ENCODE data around the gene PHLDB2. TPM values are rescaled to one million over a fixed set of nuclear protein-coding genes. Genes with fewer than 3 reads are reported as not detected.

PHLDB2 gene
- total and polyA plus RNA-seq, 2 of the 4 experiments (the other 2 are of a cell fraction): 10.6 to 28.7 TPM

DNA sequence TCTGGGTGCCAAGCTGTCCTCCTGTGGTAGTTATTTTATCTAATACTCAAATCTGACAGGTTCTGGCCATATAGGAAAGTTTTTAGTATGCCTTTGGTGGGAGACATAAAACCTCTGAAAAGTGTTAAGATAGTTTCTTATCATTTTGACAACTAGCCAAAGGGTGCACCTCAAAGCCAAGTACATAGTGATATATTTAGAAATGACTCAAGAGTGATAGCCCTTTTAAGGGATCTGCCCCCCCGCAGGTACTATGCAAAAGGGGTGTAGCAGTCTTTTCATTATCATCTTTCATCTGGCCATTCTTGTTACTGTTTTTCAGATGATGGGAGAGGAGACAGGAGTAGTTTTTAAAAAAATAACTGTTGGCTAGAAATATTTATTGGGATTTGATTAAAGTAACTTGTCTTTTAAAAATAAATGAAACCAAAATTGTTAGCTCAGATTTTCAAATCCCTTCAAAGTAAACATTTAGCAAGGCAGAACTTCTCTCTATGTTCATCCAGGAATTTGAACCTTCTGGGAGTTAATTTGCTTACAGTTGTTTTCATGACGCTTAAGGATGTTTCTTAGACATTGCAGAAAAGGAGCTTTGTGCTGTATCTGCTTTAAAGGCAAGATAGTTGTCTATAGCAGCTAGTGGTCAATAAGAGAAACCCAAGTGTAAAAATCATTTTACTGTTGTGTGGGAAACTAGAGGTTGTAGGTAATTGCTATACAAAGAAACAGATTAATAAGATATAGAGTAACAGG is 5.1 kb downstream of the PHLDB2 start:
- H3K36me3 ChIP-seq (ENCODE audit: control insufficient read depth, insufficient read depth, low read length): no peaks in the 10 kb centered on the region
- in situ Hi-C loops (cut with MboI; ENCODE audit: low sequenced_read_pairs) (loop anchor here (5.0 to 25.0 kb wide), 2 partner anchors 147 to 277 kb away; partner anchors contain the start of gene ZBED2), dilution Hi-C loops (cut with HindIII; ENCODE audit: low sequenced_read_pairs, unreplicated experiment) (no loop called here), intact Hi-C loops (cut with micrococcal nuclease) (loop anchor here (1.0 to 5.0 kb wide), 3 partner anchors 127 to 287 kb away; no protein-coding TSS in a partner anchor)
- H3K14ac ChIP-seq (replicated peaks; ENCODE audit: low read depth, low read length): no peak overlapping the region
- H2BK15ac ChIP-seq (ENCODE audit: low read depth, low read length): no peak overlapping the region
- ChIA-PET CTCF (interaction anchor here (0.5 to 3.7 kb wide), 10 partner anchors 11 to 186 kb away, joined by 3 to 20 read pairs (median 4); no protein-coding TSS in a partner anchor), POLR2A (ENCODE audit: unreplicated experiment) (no interaction called here)
- H4K91ac ChIP-seq (ENCODE audit: insufficient read depth, low read depth, low read length): no peak overlapping the region
- no peak overlapping the region for H3K4me2 ChIP-seq (ENCODE audit: low read depth, low read length)
- H2BK5ac ChIP-seq (ENCODE audit: low read depth, low read length, poor library complexity, severe bottlenecking): no peak overlapping the region
- no peak overlapping the region for H2BK120ac ChIP-seq (ENCODE audit: low read depth, low read length)
- H3K9me1 ChIP-seq (ENCODE audit: insufficient read depth, low read length): 0 out of 2 replicates have a peak, but pooled peaks cover 6% of the 10 kb centered on the region
- no peak overlapping the region for H2AK9ac ChIP-seq (replicated peaks; ENCODE audit: low read depth, low read length, poor library complexity)
- ATAC-seq (ENCODE audit: low read depth): no peak
- no peak overlapping the region for H3K23ac ChIP-seq (ENCODE audit: low read depth, low read length)
- no peak overlapping the region for H3K4me3 ChIP-seq (ENCODE audit: insufficient read depth, low read depth, low read length)
- WGBS, 2 experiments (ENCODE audit: extremely low coverage in 2 of 2, insufficient read length in 1 of 2): no CpG with 5 or more reads among the region's 2 CpGs
- no peak overlapping the region for H2AK5ac ChIP-seq (ENCODE audit: low read depth, low read length)
- peak; percentile 16 for DNase-seq
- no peak overlapping the region for H4K5ac ChIP-seq (ENCODE audit: low read depth, low read length)
- H4K8ac ChIP-seq (ENCODE audit: low read depth in 2 of 2, low read length in 2 of 2): no peak overlapping the region
- H3K79me1 ChIP-seq (ENCODE audit: low read depth in 1 of 2, low read length in 2 of 2): peaks cover 7 to 37% of the 10 kb centered on the region in 2 experiments; a peak in 3 of 4 replicates
- no peak overlapping the region for H2AFZ ChIP-seq (replicated peaks; ENCODE audit: low read length, poor library complexity)
- no TSS peak for BruUV-seq (replicated peaks)
- H2BK20ac ChIP-seq (ENCODE audit: low read depth, low read length): no peak overlapping the region
- no peak overlapping the region for H3K4ac ChIP-seq (ENCODE audit: low read depth, low read length)
- H3K9me3 ChIP-seq (ENCODE audit: control insufficient read depth, insufficient read depth, low read length): no peaks in the 10 kb centered on the region
- no peaks in the 10 kb centered on the region for H3K27me3 ChIP-seq (ENCODE audit: control insufficient read depth, insufficient read depth, low read length)
- H3K56ac ChIP-seq (ENCODE audit: extremely low read depth, insufficient read depth, low read length): no peak overlapping the region
- H4K20me1 ChIP-seq (ENCODE audit: insufficient read depth, low read length): no peaks in the 10 kb centered on the region; the same call in 1 of the 2 replicates
- H3K4me1 ChIP-seq (ENCODE audit: control insufficient read depth, insufficient read depth, low read length): peaks cover 5% of the 10 kb centered on the region
- H3K27ac ChIP-seq (ENCODE audit: insufficient read depth, low read length): no peak overlapping the region
- no peak for TF ChIP-seq MXI1 (IDR thresholded peaks at IDR 0.05; ENCODE audit: borderline replicate concordance, low read depth, low read length)
- TF ChIP-seq CHD1 (IDR thresholded peaks at IDR 0.05; ENCODE audit: low read depth, low read length): no peak
- H3K9ac ChIP-seq (ENCODE audit: low read depth, low read length): no peak overlapping the region; the same call in 1 of the 2 replicates
- H3K18ac ChIP-seq (ENCODE audit: low read depth, low read length): no peak overlapping the region

Measured in IMR-90 (cell line).